HUDEP-2 (cell line): ENCODE results near the gene CDC5L.
"Not testable (repeated sequence)": the region's sequence is repeated elsewhere in the genome, so short reads cannot be mapped to it uniquely, and the experiment has no call there.

Experiments used
- DNase-seq, 76 experiments: peaks; one replicate each; lab custom pipeline; 2025; ENCODE audit not compliant: unreplicated experiment in 76 of 76; lab: John Stamatoyannopoulos, UW

The CDC5L gene

DNA sequence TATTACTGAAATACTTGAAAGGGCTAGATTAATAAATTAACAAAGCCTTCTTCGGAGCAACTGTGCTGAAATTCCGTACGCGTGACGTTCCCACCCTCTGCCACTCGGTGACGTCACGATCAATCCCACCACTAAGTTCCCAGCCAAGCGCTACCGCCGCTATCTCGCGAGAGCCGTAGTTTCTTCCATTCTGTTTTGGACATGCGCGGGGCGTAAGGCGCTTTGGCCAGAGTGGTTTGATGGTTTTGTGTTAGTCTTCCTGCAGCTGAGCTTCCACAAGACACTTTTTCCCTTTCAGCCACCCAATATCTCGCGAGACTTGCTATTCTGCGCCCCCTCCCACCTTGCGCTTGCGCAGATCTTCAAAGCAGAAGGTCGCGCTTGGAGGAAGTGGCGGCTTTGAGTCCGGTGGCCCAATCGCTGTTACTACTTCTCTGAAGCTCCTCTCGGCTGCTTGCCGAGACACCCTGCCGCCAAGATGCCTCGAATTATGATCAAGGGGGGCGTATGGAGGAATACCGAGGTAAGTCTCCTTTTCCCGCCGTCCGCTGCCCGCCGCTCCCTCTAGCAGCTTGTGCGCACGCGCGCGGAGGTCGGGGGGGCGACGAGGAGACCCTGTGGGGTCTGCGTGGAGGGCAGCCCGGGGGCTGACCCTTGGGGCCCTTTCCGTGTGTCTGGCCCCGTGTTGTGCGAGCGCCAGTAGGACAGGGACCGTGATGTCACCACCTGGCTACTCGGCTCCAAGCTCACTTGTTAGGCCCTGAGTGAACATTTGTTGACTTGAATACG lies at the start of gene CDC5L:
Gene CDC5L, plus strand, starts transcription at position 361 of the 789 bp plus-strand sequence. Its CDS starts 118 bp downstream, at position 479.
- peak; percentile 41 to 99 (median 94) for DNase-seq

GRCh38 chr6:44338228-44339122 lies 49.0 kb upstream of the CDC5L start:
- peak in 64 of 76 experiments; percentile 8 to 79 (median 48) for DNase-seq

DNA sequence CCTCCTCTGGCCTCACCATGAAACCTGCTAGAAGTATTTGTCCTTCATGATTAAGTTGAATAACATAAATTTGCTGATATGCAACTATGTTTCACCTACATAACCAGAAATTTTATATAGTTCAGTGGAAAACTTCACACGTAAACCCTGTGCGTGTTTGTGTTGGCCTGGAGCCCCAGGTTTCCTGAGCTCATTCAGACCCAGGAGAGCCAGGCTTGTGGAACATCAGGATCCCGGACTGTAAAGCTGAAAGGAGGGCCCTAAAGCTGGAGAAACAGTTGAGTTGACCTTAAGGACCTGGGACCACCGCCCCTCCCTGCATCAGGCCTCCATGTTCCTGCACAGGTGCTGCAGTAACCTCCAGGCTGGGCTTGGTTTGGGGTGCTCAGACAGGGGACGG lies 48.2 kb upstream of the CDC5L start:
- no peak for DNase-seq

- no peak for DNase-seq
Measured at GRCh38 chr6:44339763-44340625, 47.5 kb upstream of the CDC5L start.

GRCh38 chr6:44341095-44341890 lies 46.2 kb upstream of the CDC5L start:
- DNase-seq, result no peak

GRCh38 chr6:44342052-44342451 lies 45.5 kb upstream of the CDC5L start:
- peak in 30 of 76 experiments; percentile 2 to 51 (median 23) for DNase-seq

- DNase-seq, result no peak
Measured at GRCh38 chr6:44342489-44342888, 45.0 kb upstream of the CDC5L start, which contains the start of gene SPATS1. SPATS1 (plus strand) TSS chr6:44342650; CDS start chr6:44343096, 446 bp downstream.

GRCh38 chr6:44346818-44347217 lies 40.7 kb upstream of the CDC5L start:
- not testable (repeated sequence) for DNase-seq

DNA sequence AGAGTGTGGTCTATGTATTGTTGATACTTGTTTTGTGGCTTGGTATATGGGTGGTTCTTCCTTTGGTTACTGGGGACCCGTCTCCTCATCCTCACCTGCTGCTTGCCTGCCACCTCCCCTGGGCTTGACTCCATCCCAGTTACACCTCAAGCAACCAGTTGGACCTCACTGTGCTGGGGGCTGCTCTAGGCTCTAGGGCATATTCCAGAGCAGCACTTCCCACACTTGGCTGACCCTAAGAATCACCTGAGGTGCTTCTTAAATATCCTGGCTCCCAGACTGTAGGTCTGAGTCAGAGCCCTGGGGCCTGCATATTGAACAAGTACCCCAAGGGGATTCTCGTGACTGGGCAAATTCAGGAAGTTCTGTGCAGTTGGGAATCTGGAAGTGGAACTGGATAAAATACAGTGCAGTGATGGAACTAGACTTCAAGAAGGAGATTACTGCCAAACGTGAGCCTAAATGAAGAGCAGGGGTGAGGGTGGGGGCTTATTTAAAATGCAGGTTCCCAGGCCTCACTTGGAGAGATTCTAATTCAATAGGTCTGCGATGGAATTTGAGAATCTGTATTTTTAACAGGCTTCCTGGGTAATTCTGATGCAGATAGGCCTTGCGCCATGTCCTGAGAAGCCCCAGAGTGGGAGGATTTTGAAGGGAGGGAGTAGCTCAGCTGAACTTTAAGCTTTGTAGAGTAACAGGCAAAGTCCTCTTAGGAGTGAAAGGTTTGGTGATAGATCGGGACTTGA lies 37.4 kb upstream of the CDC5L start:
- DNase-seq, result no peak

DNA sequence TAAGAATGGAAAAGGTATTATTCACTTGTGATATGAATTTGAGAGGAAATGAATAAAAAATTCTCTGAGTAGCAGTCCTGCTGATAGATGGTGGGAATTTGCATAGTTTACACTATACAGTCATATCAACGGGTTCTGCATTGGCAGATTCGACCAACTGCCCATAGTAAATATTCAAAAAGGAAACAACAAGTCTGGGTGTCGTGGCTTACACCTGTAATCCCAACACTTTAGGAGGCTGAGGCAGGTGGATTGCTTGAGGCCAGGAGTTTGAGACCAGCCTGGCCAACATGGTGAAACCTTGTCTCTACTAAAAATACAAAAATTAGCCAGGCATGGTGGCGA lies 36.9 kb upstream of the CDC5L start:
- DNase-seq, result not testable (repeated sequence)

GRCh38 chr6:44352259-44352658 lies 35.2 kb upstream of the CDC5L start:
- no peak for DNase-seq

GRCh38 chr6:44353336-44353735 lies 34.2 kb upstream of the CDC5L start:
- no peak for DNase-seq

- no peak for DNase-seq
Measured at GRCh38 chr6:44355640-44356039, 31.9 kb upstream of the CDC5L start.

DNA sequence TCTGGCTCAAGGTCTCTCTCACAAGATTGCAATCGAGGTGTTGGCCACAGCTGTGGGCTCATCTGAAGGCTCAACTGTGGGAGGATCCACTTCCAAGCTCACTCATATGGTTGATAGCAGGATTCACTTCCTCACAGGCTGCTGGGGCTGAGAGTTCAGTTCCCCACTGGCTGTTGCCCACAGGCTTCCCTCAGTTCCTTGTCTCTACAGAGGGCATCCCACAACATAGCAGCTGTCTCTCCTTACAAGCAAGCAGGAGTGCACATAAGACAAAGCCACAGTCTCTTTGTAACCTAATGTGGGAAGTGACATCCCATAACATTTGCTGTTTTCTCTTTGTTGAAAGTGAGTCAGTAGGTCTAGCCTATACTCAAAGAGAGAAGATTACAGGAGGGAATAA lies 31.0 kb upstream of the CDC5L start:
- no peak for DNase-seq

- DNase-seq, result no peak
Measured at GRCh38 chr6:44359973-44360372, 27.5 kb upstream of the CDC5L start.

GRCh38 chr6:44361947-44362346 lies 25.6 kb upstream of the CDC5L start:
- DNase-seq, result no peak

DNA sequence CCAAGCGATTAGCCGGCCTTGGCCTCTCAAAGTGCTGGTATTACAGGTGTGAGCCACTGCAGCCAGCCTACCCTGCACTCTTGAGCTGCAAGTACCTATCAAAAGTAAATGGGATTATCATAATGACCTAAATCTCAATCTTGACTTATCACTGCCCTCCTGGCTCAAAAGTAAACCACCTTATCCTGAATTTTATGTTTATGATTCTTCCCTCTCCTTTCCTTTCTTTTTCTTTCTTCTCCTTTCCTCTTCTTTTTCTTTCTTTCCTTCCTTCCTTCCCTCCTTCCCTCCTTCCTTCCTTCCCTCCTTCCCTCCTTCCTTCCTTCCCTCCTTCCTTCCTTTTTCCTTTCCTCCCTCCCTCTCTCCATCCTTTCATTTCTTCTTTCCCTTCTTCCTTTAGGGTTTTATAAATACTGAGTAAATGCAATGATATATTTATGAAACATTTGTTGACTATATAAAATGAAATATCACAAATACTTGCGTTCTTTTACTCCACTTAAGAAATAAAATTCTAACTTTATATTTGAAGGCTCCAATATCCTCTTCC lies 24.1 kb upstream of the CDC5L start:
- no peak for DNase-seq

DNA sequence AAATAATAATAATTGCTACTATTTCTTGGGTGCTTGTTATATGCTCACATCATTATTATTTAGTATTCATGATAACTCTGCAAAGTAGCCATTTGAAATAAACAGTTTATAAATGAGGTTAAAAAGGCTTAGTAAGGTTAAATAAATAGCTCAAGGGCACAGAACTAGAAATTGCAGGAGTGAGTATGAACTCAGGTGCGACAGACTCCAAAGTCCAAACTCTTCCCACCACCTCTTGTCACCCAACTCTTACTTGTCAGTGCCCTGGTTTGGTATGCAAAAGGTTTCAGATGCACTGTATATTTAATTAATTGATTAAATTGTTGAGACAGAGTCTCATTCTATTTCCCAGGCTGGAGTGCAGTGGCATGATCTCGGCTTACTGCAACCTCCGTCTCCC lies 20.7 kb upstream of the CDC5L start:
- no peak for DNase-seq

GRCh38 chr6:44367681-44368080 lies 19.8 kb upstream of the CDC5L start:
- DNase-seq, result no peak
